HPDE6-E6E7 (cell line): Measurements from ENCODE around the gene SLC49A4.

Experiments used
- DNase-seq: peaks from one replicate; pipeline ENCODE4 v3.0.0; 2011; ENCODE audit warnings: missing footprints; ENCODE audit errors: extremely low spot score

Gene SLC49A4

GRCh38 chr3:122785231-122785630 lies 9.6 kb upstream of the SLC49A4 start:
- no peak for DNase-seq

GRCh38 chr3:122786066-122786465 lies 8.8 kb upstream of the SLC49A4 start:
- DNase-seq, result peak; percentile 39

GRCh38 chr3:122787872-122788271 lies 7.0 kb upstream of the SLC49A4 start:
- no peak for DNase-seq

- DNase-seq, result peak; percentile 26
Observed at GRCh38 chr3:122789585-122790273, 5.1 kb upstream of the SLC49A4 start.

- DNase-seq, result peak; percentile 76
Observed at GRCh38 chr3:122793568-122794416, 1.1 kb upstream of the SLC49A4 start, which contains the start of gene HSPBAP1. HSPBAP1 (minus strand) TSS chr3:122793831; CDS start chr3:122793680, 151 bp downstream.

GRCh38 chr3:122794483-122794778 lies 438 bp upstream of the SLC49A4 start:
- no peak for DNase-seq

GRCh38 chr3:122795674-122796195 lies 866 bp downstream of the SLC49A4 start:
- DNase-seq, result no peak

- DNase-seq, result no peak
Observed at GRCh38 chr3:122797291-122797690, 2.4 kb downstream of the SLC49A4 start.

GRCh38 chr3:122799322-122799721 lies 4.5 kb downstream of the SLC49A4 start:
- no peak for DNase-seq

GRCh38 chr3:122800031-122800430 lies 5.2 kb downstream of the SLC49A4 start:
- no peak for DNase-seq

GRCh38 chr3:122800706-122801237 lies 5.9 kb downstream of the SLC49A4 start:
- DNase-seq, result peak; percentile 63

- no peak for DNase-seq
Observed at GRCh38 chr3:122802323-122802722, 7.5 kb downstream of the SLC49A4 start.

- DNase-seq, result no peak
Observed at GRCh38 chr3:122803977-122804376, 9.1 kb downstream of the SLC49A4 start.

- DNase-seq, result no peak
Observed at GRCh38 chr3:122810734-122811133, 15.9 kb downstream of the SLC49A4 start.

GRCh38 chr3:122816587-122816986 lies 21.7 kb downstream of the SLC49A4 start:
- no peak for DNase-seq

- no peak for DNase-seq
Observed at GRCh38 chr3:122824465-122825381, 29.9 kb downstream of the SLC49A4 start.

GRCh38 chr3:122825460-122825859 lies 30.6 kb downstream of the SLC49A4 start:
- DNase-seq, result no peak

- no peak for DNase-seq
Observed at GRCh38 chr3:122826278-122826677, 31.4 kb downstream of the SLC49A4 start.

- no peak for DNase-seq
Observed at GRCh38 chr3:122828281-122828680, 33.4 kb downstream of the SLC49A4 start.

- DNase-seq, result no peak
Observed at GRCh38 chr3:122835590-122835989, 40.7 kb downstream of the SLC49A4 start.

GRCh38 chr3:122843604-122844003 lies 48.7 kb downstream of the SLC49A4 start:
- DNase-seq, result no peak

- DNase-seq, result peak; percentile 13
Observed at GRCh38 chr3:122857019-122857418, 62.1 kb downstream of the SLC49A4 start.
